Rectal smooth muscle tissue (tissue), 1 donor: ENCODE data around the gene AAMDC.
"Not testable (repeated sequence)": the region's sequence is repeated elsewhere in the genome, so short reads cannot be mapped to it uniquely, and the experiment has no call there.

Source experiments
- H3K27ac ChIP-seq: one replicate; pipeline ENCODE4 v1.7.0; 2013; ENCODE audit warnings: low read depth, low read length, inconsistent platforms
- H3K27me3 ChIP-seq: one replicate; pipeline ENCODE4 v1.7.0; 2013; ENCODE audit warnings: low read length; ENCODE audit not compliant: control insufficient read depth, insufficient read depth
- H3K36me3 ChIP-seq: one replicate; pipeline ENCODE4 v1.7.0; 2013; ENCODE audit warnings: low read length; ENCODE audit not compliant: control insufficient read depth, insufficient read depth
- H3K4me1 ChIP-seq: one replicate; pipeline ENCODE4 v1.7.0; 2013; ENCODE audit warnings: low read length; ENCODE audit not compliant: control insufficient read depth, insufficient read depth
- H3K4me3 ChIP-seq: one replicate; pipeline ENCODE4 v1.7.0; 2013; ENCODE audit warnings: low read length
- H3K9ac ChIP-seq: one replicate; pipeline ENCODE4 v1.7.0; 2013; ENCODE audit warnings: low read length

Gene AAMDC

GRCh38 chr11:77874206-77874605 lies 53.3 kb downstream of the AAMDC start:
- peaks cover 4% of the 10 kb centered on the region for H3K36me3 ChIP-seq
- H3K9ac ChIP-seq: no peak overlapping the region

GRCh38 chr11:77876045-77876444 lies 55.1 kb downstream of the AAMDC start:
- Histone ChIP-seq H3K27me3 (no peaks in the 10 kb centered on the region), H3K9ac (no peak overlapping the region), H3K27ac (no peak overlapping the region), H3K36me3 (peaks cover 6% of the 10 kb centered on the region), H3K4me1 (peaks cover 2% of the 10 kb centered on the region), H3K4me3 (no peak overlapping the region)

More at GRCh38 chr11:77874206-77874605, 53.3 kb downstream of the AAMDC start:
- Histone ChIP-seq H3K27me3 (no peaks in the 10 kb centered on the region), H3K4me1 (peaks cover 2% of the 10 kb centered on the region), H3K4me3 (no peak overlapping the region), H3K27ac (no peak overlapping the region)

DNA sequence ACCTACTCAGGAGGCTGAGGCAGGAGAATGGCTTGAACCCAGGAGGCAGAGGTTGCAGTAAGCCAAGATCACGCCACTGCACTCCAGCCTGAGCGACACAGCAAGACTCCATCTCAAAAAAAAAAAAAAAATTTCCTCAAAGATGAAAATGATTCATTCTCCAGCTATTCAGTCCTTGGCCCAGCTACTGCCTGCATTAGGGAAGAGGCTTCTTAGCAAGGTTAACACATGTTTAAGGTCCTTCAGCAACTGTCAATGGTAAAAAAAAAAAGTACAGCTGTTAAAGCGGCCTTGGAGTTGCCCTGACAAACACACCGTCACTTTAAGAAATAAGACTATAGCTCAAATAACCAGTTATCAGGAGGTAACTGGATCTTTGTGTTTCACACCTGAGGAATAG lies 57.3 kb downstream of the AAMDC start:
- not testable (repeated sequence) for H3K4me3 ChIP-seq, H3K4me1 ChIP-seq, H3K9ac ChIP-seq, H3K36me3 ChIP-seq, H3K27me3 ChIP-seq, H3K27ac ChIP-seq

GRCh38 chr11:77879218-77879617 lies 58.3 kb downstream of the AAMDC start:
- peaks cover 7% of the 10 kb centered on the region for H3K36me3 ChIP-seq
- no peaks in the 10 kb centered on the region for H3K27me3 ChIP-seq
- no peak overlapping the region for H3K9ac ChIP-seq
- H3K4me1 ChIP-seq: peaks cover 2% of the 10 kb centered on the region
- no peak overlapping the region for H3K27ac ChIP-seq
- H3K4me3 ChIP-seq: no peak overlapping the region

- Histone ChIP-seq H3K27ac (no peak overlapping the region), H3K4me1 (peaks cover 2% of the 10 kb centered on the region), H3K9ac (no peak overlapping the region), H3K36me3 (peaks cover 5% of the 10 kb centered on the region), H3K27me3 (no peaks in the 10 kb centered on the region), H3K4me3 (no peak overlapping the region)
Measured at GRCh38 chr11:77882396-77882795, 61.5 kb downstream of the AAMDC start.

DNA sequence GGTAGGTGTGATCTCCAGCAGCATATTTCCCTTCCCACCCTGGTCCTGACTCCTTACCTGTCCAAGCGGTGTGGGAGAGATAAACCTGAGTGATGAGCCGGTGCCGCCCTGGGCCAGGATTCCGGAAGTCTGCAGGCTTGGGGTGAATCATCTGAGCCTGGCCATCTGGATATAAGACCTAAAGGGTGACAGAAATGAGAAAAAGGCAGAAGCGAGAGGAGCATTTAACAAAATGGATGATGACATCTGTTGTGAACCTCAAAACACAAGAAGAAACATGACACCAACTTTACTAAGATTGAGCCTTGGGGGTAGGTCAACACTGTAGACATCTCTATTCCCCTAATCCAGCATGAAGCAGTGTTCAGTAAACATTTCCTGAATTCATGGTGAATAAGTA lies 62.8 kb downstream of the AAMDC start:
- H3K27me3 ChIP-seq: no peaks in the 10 kb centered on the region
- no peak overlapping the region for H3K9ac ChIP-seq
- no peak overlapping the region for H3K4me3 ChIP-seq
- no peak overlapping the region for H3K27ac ChIP-seq
- H3K36me3 ChIP-seq: peaks cover 5% of the 10 kb centered on the region
- H3K4me1 ChIP-seq: no peaks in the 10 kb centered on the region

DNA sequence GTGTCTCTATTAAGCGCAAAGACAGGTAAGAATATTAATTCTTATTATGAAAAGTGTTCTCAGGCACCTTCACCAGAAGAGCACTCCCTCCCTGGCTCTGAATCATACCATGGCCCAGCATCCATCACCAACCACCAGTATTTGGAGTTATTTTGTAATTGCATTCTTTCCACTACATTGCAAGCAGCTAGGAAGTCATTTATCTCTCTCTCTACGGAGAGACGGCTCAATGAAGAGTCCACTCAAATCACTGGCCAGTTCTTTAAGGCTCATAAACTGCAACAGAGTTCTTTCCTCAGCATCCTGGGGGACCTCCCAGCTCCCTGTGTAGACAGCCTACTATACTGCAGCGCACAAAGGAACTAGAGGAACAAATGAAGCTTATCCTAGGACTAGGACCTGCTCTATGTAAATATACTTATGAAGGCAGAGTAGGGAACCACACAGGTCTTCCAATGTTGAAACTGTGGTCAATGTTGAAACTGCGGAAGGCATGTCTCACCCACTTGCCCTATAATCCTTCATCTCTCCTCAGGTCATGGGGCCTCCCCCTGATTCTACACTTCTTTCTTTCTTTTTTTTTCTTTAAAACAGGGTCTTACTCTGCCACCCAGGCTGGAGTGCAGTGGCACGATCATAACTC lies 63.4 kb downstream of the AAMDC start:
- Histone ChIP-seq H3K36me3 (peaks cover 5% of the 10 kb centered on the region), H3K4me3 (no peak overlapping the region), H3K9ac (no peak overlapping the region), H3K27me3 (no peaks in the 10 kb centered on the region), H3K27ac (no peak overlapping the region), H3K4me1 (no peaks in the 10 kb centered on the region)

DNA sequence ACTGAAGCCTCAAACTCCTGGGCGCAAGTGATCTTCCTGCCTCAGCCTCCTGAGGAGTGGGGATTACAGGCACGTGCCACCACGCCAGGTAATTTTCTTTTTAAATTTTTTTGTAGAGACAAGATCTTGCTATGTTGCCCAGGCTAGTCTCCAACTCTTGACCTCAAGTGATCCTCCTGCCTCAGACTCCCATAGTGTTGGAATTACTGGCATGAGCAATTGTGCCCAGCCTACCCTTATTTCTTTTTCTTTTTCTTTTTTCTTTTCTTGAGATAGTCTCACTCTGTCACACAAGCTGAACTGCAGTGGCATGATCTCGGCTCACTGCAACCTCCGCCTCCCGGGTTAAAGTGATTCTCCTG lies 63.9 kb downstream of the AAMDC start:
- H3K4me1 ChIP-seq: no peaks in the 10 kb centered on the region
- no peak overlapping the region for H3K4me3 ChIP-seq
- peaks cover 8% of the 10 kb centered on the region for H3K36me3 ChIP-seq
- H3K27me3 ChIP-seq: no peaks in the 10 kb centered on the region
- no peak overlapping the region for H3K9ac ChIP-seq
- no peak overlapping the region for H3K27ac ChIP-seq

- Histone ChIP-seq H3K36me3 (peaks cover 5% of the 10 kb centered on the region), H3K4me3 (no peak overlapping the region), H3K4me1 (no peaks in the 10 kb centered on the region), H3K27ac (no peak overlapping the region), H3K27me3 (no peaks in the 10 kb centered on the region), H3K9ac (no peak overlapping the region)
Measured at GRCh38 chr11:77886401-77886800, 65.5 kb downstream of the AAMDC start.

DNA sequence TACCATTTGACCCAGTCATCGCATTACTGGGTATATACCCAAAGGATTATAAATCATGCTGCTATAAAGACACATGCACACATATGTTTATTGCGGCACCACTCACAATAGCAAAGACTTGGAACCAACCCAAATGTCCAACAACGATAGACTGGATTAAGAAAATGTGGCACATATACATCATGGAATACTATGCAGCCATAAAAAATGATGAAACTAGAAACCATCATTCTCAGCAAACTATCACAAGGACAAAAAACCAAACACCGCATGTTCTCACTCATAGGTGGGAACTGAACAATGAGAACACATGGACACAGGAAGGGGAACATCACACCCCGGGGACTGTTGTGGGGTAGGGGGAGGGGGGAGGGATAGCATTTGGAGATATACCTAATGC lies 68.1 kb downstream of the AAMDC start:
- H3K4me1 ChIP-seq, H3K9ac ChIP-seq, H3K27me3 ChIP-seq, H3K27ac ChIP-seq, H3K36me3 ChIP-seq, H3K4me3 ChIP-seq: not testable (repeated sequence)

DNA sequence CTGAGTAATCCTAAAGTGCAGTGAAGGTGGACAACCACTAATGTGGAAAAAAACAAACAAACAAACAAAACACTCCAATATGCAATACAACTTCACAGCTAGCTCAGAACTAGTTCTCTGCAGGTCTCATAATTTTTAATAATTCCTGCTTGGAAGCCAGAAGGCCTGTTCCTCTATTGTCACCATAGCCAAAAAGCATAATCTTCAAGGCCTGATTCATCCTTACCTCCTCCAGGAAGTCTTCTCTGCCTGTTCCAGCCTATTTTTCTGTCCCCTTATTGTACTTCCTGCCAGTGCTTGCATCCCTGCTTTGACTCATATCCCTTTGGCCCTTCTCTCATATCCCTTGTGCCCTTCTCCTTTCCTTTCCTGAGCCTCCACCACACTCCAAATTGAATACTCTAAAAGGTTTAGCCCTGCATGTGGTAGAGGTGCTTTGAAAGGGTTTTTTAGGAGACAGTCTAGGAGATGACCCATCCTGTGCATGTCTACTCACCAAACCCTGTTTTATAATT lies 69.2 kb downstream of the AAMDC start:
- H3K4me1 ChIP-seq, H3K36me3 ChIP-seq, H3K9ac ChIP-seq, H3K27me3 ChIP-seq, H3K27ac ChIP-seq, H3K4me3 ChIP-seq: not testable (repeated sequence)

- not testable (repeated sequence) for H3K4me1 ChIP-seq, H3K9ac ChIP-seq, H3K36me3 ChIP-seq, H3K4me3 ChIP-seq, H3K27ac ChIP-seq, H3K27me3 ChIP-seq
Measured at GRCh38 chr11:77890619-77891056, 69.7 kb downstream of the AAMDC start.

DNA sequence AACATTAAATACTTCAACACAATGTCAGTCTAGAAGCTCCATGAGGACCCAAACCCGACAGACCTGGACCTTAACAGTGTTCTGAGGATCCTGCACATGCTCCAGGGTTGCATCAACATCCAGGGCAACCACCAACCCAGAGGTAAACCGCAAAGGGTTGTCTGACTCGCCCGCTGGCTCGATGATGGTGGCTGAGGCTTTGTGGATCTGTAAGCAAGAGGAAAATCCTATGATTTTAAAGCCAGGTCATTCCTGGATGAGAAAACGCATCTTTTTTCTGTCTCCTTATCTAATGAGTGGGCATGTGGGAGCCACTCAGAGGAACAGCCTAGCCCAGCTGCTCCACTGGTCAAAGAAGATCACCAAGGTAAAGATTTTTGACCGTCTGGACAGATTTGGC lies 70.3 kb downstream of the AAMDC start:
- not testable (repeated sequence) for H3K27ac ChIP-seq, H3K4me3 ChIP-seq, H3K36me3 ChIP-seq, H3K27me3 ChIP-seq, H3K9ac ChIP-seq, H3K4me1 ChIP-seq
